GM15510 (cell line): ENCODE data around the gene ADARB2.

ENCODE experiments used
- POLR2A ChIP-seq: IDR thresholded peaks from 3 replicates; pipeline ENCODE4 v1.6.1; 2011; ENCODE audit warnings: borderline replicate concordance; ENCODE audit not compliant: insufficient read length; ENCODE audit errors: extremely low read depth

The ADARB2 gene

DNA sequence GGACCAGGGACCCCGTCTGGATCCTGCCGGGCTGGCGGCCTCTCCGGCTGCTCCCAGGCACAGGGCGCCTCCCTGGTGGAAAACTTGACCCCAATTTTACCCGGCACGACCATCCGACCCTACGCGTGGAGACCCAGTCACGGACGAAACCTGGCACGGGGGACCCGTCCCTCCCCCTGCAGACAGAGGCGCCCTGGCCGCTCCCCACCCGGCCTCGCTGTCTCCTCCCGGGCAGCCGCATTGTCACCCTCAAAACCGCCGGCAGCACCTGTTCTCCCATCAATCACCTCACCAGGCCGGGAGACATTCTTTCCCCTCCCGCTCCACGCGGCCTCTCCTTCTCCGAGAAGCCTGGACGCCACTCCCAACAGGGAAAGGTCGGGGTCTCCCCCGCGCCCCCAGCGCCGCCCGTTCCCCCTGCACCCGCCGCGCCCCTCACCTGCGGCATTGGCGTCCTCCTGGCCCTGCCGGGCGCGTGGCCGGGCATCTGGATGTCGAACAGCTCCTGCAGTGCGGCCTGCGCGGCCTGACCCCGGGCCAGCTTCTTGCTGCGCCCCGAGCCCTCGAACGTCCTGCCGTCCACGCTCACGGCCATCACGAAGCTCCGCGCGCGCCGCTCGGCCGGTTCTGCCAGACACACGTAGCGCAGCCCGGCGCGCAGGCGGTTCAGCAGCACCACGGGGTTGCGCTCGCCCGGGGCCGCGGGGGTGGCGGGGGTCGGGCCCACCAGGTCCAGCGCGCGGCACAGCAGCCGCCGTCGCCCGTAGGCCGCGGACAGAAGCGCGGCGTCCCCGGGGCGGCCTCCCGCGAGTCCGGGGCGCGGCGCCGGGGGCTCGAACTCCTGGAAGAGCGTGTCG lies 374.5 kb downstream of the ADARB2 start:
- TF ChIP-seq POLR2A: no peak

DNA sequence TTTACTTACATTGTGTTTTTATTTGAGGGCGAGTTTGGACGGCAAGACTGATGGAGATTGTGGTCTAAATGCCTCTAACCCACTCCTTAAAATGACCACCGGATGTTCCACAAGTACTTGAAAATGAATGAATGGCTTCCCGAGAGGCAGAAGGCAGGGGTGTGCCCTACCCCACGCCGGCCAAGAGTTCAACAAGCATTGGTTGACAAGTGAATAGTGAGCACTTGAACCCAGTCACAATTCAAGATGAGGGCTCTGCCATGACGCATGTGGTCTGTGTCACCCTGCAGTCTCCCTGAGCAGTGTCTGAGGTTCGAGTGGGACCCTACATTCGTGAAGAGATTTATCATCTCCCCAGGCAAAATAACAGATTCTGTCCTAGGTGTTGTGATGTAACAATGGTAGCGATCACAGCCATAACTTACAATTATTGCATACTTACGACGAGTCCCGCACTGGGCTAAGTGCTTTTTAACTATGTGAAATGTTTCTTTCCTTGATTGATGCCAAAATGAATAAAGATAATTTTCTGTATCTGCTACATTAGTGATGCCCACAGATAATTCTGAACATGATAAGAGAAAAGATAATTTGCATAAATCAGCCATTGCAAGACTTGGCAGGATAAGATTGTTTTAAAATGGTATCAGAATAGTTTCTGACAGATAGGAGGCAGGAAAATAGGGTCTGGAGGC lies 375.8 kb downstream of the ADARB2 start:
- TF ChIP-seq POLR2A: no peak

DNA sequence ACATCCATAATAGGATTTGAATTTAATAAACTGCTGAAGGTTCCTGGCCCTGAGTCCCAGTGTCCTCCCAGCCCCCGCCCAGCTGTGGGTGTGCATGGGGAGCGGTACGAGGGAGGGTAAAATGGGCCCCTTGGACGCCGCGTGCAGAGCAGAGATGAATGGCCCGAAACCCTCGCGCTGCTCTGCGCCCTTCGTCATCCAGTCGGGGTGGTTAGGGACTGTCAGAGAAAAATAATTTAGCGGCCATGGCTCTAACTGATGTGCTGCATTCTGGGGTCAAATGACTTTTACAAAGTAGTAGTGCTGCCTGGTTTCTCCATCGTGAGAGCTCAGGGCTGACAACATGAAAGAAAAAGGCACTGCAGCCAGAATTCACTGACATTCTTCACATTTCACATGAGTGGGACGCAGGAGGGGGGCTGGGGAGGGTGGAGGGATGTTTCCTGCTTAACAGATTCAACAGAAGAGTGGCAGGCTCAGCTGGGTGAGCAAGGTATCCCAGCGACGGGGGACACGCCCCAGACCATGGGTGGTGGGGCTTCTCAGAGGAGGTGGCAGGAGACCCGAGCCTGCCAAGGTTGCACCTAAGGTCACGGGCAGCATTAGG lies 376.7 kb downstream of the ADARB2 start:
- TF ChIP-seq POLR2A: no peak

DNA sequence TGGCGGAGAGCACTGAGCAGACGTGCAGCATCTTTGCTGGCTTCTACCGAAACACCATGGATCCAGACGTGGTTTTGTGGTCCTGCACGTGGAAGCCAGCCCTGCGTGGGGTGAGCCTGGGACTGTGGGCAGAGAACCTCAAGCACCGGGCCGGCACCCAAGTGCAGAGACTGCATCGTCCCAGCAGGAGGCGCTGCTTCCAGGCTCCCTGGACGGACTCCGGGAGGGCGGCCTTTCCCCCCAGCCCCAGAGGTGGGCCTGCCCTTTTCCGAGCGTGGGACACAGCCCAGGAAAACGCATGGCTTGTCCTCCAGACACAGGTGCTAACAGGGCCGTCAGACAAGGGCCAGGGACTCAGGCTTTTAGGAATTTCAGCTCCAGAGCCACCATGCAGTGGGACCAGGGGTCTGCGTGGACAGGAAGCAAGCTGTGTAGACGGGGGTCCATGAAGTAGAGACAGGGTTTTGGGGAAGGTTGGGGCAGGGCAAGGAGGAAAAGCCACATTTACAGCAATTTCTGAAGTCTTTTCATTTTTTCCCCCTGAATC lies 377.2 kb downstream of the ADARB2 start:
- no peak for TF ChIP-seq POLR2A

DNA sequence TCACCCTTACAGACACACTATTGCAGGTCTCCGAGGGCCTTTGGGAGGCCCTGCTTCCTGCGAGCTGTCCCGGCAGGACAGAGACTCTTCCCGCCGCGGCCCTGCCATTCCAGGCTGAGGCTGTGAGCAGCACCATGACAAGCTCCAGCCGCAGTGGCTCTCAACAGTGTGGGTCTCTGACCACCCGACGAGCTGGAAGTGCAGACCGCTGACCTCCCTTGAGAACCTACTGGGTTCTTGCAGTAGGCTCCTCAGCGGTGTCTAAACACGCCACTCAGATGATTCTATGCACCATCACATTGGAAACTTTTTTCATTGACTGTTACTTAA lies 377.7 kb downstream of the ADARB2 start:
- TF ChIP-seq POLR2A: no peak

DNA sequence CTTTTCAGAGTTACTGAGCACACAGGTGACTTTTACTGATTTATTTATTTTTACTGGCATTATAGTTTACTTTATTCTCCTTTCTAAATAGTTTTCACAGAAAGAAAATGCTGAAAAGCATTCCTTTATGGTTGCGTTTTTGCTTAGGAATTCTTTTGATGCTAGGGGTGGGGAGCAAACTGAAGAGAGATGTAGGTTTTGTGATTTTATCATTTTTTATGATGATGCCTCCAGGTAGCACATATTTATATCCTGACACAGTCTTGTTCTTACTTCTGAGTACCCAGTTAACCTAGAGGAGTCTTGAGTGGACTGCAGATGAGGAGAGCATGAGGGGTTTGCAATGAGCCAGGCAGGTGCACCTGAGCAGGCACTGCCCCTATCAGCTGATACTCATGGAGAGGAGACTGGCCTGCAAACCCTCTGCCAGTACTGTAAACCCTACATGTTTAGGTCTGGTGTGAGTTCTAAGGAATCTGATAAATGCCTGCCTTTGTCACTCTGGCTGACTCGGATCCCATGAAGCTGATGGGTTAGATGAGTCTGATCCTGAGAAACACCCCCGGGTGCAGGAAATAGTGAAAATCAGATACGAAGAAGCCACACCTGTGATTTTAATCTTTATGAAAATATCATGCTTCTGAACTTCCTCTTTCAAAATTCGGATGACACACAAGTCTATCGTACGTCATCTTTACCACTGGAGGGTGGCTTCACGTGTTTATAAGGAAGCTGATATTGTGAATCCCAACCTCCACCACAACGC lies 378.3 kb downstream of the ADARB2 start:
- no peak for TF ChIP-seq POLR2A

DNA sequence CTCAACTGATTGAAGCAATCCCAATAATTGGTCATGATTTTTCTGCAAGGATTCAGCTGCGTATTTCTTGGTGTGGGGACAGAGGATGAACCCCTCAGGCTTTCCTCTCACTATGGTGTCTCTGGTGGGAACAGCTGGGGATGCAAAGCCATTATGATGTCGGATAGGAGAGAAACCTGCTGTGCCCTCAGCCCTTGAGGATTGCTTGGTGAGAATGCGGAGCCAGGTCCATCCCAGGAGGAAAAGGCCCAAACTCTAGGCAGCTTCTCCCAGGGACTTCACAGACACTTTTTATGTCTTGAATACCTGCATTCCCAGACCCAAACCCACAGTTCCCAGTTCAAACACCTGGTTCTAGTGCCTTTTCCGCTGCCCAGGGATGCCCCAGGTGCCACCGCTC lies 379.2 kb downstream of the ADARB2 start:
- TF ChIP-seq POLR2A: no peak

DNA sequence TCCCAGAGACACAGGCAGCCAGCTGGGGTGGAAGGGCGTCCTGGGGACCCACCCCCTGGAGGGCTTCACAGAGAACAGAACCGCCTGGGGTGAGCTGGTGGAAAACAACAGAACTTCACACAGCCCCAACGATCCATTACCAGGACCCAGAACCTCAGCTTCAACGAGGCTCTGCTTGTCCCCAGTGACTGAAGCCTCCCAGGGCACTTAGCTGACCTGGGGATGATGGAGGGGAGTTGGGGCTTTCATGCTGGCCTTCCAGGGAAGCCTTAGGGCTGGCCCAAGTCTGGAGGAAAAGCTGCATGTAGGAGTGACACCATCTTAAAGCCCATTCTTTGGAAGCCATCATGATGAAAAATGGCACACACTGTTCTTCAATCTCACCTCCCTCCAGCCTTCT lies 381.0 kb downstream of the ADARB2 start:
- TF ChIP-seq POLR2A: no peak

DNA sequence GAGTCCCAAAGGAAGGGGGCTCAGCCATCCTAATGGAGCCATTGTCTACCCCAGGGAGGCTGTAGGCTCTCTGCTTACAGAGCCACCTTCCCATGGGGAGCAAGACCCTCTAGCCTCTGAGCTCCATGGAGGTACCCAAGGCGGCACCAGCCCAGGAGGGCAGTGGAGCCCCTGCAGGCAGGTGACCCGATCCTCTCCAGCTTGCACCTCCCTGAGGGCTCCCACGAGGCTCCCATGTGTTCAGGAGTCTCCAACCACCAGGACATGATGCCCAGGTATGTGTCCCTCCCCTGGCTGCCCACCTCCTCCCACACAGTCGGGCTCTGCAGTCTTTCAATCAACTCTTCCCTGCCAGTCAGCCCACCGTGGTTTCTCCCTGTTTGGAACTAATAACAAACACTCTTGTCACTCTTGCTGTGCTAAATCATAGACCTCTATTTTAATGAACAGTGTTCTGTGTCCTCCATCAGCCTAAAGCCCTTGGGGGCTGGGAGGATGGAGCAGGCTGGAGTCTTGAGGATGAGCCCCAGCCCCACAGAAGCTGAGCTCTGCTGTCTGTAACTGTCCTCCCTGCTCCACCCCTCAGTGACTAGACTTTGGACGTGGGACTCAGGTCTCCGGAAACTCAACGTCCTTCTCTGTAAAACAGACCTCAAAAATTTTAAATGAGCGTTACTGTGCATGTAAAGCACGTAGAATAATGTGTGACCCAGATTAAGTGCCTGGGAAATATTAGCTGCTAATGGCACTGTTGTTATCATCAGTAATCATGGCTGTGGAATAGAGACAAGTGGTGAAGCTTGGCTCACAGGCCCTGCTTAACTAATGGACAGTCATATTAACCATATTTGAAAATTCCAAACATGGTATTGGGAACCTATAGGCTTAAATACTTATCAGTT lies 382.3 kb downstream of the ADARB2 start:
- no peak for TF ChIP-seq POLR2A

DNA sequence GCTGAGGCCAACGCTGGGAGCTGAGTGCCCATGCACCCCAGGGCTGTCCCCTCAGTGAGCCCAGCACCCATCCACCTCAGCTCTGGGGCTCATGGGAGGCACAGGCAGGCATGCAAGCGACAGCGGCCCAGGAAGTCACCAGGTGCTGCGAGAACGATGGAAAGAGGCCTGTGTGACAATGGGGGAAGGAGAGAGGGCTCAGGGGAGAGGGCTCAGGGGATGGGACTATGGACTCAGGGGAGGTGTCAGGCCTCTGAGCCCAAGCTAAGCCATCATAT lies 388.6 kb downstream of the ADARB2 start:
- TF ChIP-seq POLR2A: no peak

DNA sequence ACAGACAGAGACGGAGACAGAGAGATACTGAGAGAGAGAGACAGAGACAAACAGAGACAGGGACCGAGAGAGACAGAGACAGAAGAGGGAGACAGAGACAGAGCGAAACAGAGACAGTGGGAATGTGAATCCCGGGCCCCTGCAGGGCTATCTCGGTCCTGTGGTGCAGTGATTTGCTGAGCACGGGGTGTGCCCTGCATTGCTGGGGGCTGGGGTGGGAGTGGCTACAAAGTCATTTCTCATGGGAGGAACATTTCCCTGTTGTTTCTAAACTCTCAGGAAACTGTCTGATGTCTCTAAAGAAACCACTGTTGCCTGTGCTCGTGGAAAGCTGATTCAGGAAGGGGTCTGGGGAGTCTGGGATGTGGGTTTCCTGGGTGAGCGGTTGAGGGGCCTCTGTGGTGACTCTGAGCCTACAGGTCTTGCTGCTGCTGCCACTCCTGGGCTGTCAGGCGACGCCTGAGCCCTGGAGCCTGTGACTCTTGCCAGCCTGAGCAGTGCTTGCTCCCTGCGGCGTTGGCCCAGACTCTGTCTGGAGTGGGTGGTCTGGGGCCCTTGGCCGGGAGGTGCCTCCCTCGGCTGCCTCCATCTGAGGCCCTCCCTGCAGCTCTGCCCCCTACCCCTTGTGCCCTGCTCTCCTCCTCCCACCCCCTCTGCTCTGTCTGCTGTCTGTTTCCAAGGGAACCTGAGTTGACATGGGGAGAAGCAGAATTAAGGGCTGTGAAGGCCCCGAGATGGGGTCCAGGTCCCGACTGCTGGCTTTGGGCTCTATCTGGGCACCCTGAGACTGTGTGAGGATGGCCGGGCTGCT lies 389.2 kb downstream of the ADARB2 start:
- no peak for TF ChIP-seq POLR2A

DNA sequence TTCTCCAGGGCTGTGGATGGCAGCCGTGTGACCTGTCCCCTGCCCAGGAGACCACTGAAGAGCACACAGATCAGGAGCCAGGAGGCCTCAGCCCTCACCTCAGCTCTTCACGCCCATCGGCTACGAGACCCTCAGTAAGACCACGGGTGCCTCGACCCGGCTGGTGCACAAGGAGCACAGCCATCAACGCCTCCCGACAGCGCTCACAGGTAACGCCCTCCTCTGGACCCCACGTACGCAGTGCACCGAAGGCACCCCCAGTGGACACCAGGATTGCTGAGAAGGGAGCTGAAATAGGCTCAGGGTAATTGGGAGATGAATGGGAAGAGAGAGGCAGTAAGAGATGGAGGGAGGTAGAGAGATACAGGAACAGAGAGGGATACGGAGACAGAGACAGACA lies 389.8 kb downstream of the ADARB2 start:
- TF ChIP-seq POLR2A: no peak

DNA sequence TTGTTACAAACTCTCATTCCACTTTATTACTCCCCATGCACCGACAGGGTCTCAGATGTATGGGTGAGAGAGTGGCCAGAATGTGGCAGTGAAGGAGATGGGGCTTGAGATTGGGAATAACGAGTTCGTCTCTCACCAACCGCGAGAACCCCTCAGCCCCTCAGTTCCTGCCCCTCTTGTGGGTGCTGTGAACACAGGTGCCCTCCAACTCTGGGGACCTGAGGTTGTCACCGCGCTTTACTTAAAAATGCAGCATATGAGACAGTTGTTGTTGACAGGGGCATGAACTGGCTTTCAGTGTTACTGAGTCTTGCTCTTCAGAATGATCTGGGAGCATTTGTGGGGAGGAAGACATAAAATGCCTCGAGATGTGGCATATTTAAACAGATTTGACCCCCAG lies 391.1 kb downstream of the ADARB2 start:
- TF ChIP-seq POLR2A: no peak
